Heart right ventricle (tissue), 16 donors: Measurements from ENCODE around the gene TPRG1L. TPM values are rescaled to one million over a fixed set of nuclear protein-coding genes. Genes with fewer than 3 reads are reported as not detected.
A peak's percentile ranks its signal among the peaks of the same experiment; 100 is the strongest.

Experiments used
- ATAC-seq, 8 donors: fragments of 200-7000 bp; cut with Tn5 transposase; one replicate each; pipeline ENCODE4 v1.9.1; 2020; ENCODE audit warnings: mild to moderate bottlenecking in 8 of 8, moderate library complexity in 8 of 8, moderate number of reproducible peaks in 1 of 8
- DNase-seq, 2 donors: peaks; one replicate each; pipeline ENCODE4 v3.0.0-alpha.2; 2020
- H3K27ac ChIP-seq, 10 donors: fragments of 200-600 bp; sonication (generic) in 2 of 10; one replicate each; pipeline versions ENCODE4 v1.5.0 to v1.8.0; 2020 to 2022; ENCODE audit warnings: mild to moderate bottlenecking in 3 of 10
- H3K27me3 ChIP-seq, 7 donors: fragments of 200-600 bp; one replicate each; pipeline ENCODE4 v1.8.0; 2021 to 2022; ENCODE audit warnings: mild to moderate bottlenecking in 2 of 7
- H3K36me3 ChIP-seq, 9 donors: fragments of 200-600 bp; sonication (generic) in 1 of 9; one replicate each; pipeline versions ENCODE4 v1.5.0 to v1.8.0; 2020 to 2022; ENCODE audit warnings: mild to moderate bottlenecking in 2 of 9
- H3K4me1 ChIP-seq, 9 donors: fragments of 200-600 bp; sonication (generic) in 1 of 9; one replicate each; pipeline versions ENCODE4 v1.5.0 to v1.8.0; 2020 to 2022; ENCODE audit warnings: mild to moderate bottlenecking in 4 of 9
- H3K4me3 ChIP-seq, 10 donors: fragments of 200-600 bp; sonication (generic) in 2 of 10; one replicate each; pipeline versions ENCODE4 v1.5.0 to v1.8.0; 2020 to 2022; ENCODE audit warnings: mild to moderate bottlenecking in 7 of 10, moderate library complexity in 2 of 10
- H3K9me3 ChIP-seq, 11 donors: fragments of 200-600 bp in 10 of 11; sonication (generic) in 2 of 11; one replicate each; pipeline versions ENCODE4 v1.5.0 to v1.8.0; 2013 to 2022; ENCODE audit warnings: mild to moderate bottlenecking in 2 of 11, control low read depth in 1 of 11, moderate library complexity in 1 of 11
- CTCF ChIP-seq, 9 donors: fragments of 200-600 bp; sonication (generic) in 2 of 9; IDR thresholded peaks; one replicate each; pipeline versions ENCODE4 v1.5.0 to v1.8.0; 2021 to 2022; ENCODE audit warnings: antibody characterized with exemption in 9 of 9, mild to moderate bottlenecking in 5 of 9, moderate library complexity in 1 of 9
- WGBS, 2 donors: extraction: QIAGEN DNeasy Blood & Tissue Kit; methylation state at CpG; one replicate each; pipeline ENCODE4 v1.1.7; 2013; ENCODE audit warnings: inconsistent platforms in 1 of 2; 5-methylcytosine and 5-hydroxymethylcytosine counted together
- intact Hi-C, 10 donors: fragments of 100-400 bp; cut with DNase I; formaldehyde crosslinking; loops; one replicate each; pipeline versions ENCODE4 v1.11.1 to v1.14.2; 2022
- polyA plus RNA-seq, 2 donors: library from polyadenylated mRNA; stranded (reverse); fragments of 200-250 nt; gene quantifications; one replicate each; pipeline ENCODE4 v1.2.3, GENCODE V29; 2013
- total RNA-seq, 10 donors: library from RNA; stranded (reverse); fragmentation: NEBNext Ultra II Directional in 3 of 10; extraction: Animal tissue kit (Norgen Biotek cat#: 25700) in 3 of 10; gene quantifications; one replicate each; pipeline versions ENCODE4 v1.2.1 to v1.2.4, GENCODE V29; 2021 to 2023
- donor health status: Arrhythmogenic right ventricular cardiomyopathy.
- donor health status: ischemic (EF 13 %, LVEDD 7.1; RV severe dilation, severe dysfunction).
- donor health status: healthy with polysubstance abuse.
- donor health status: DM: no; HTN: yes; CAD: no.
- donor health status: DM: no; HTN: no; CAD: no.
- donor health status: ischemic (EF 25% LVEDD 6.9; RV normal size, moderate dysfunction).
- donor health status: ischemic (EF 25% LVEDD 5.7; RV mildly dilated, moderate dysfunction).
- donor health status: healthy.
- donor health status: DM: yes; HTN: yes; CAD: no.
- donor health status: Ischemic cardiomyopathy.
- donor health status: ischemic (EF 35%, LVEDD 5.7; RV mildly dilated, moderate dysfunction).
- donor health status: nonischemic (EF 11% LVEDD 7.7; RV severe dilation, severe dysfunction).
- donor health status: DM: yes; HTN: yes; CAD: no.
- donor health status: PGD.
- donor health status: ischemic (EF 29% LVEDD 5.4; RV normal size, mild dysfunction).
- donor health status: nonischemic (EF 23%, LVEDD 6.1; RV moderate dilation, normal function).

TPRG1L gene
- total and polyA plus RNA-seq, 12 donors: 15.1 to 60.7 (median 49.0) TPM

GRCh38 chr1:3663999-3664699, 39.3 kb downstream of the TPRG1L start:
- Histone ChIP-seq H3K4me1 (peaks cover 0 to 9% (median 7%) of the 10 kb centered on the region in 9 donors), H3K4me3 (no peak overlapping the region), H3K9me3 (no peaks in the 10 kb centered on the region), H3K36me3 (no peaks in the 10 kb centered on the region), H3K27ac (no peak overlapping the region), H3K27me3 (peaks cover 0 to 4% (median 0%) of the 10 kb centered on the region in 7 donors)
- ATAC-seq (no peak), DNase-seq (no peak)
- 74 to 79% methylated on average over 14 of the region's 14 CpGs for WGBS, 2 donors
- TF ChIP-seq CTCF (IDR thresholded peaks at IDR 0.05): no peak
- intact Hi-C loops: no loop called here

- Histone ChIP-seq H3K36me3 (no peaks in the 10 kb centered on the region), H3K4me1 (peaks cover 0 to 15% (median 12%) of the 10 kb centered on the region in 9 donors), H3K27me3 (peaks cover 0 to 4% (median 0%) of the 10 kb centered on the region in 7 donors), H3K27ac (no peak overlapping the region), H3K9me3 (no peaks in the 10 kb centered on the region), H3K4me3 (no peak overlapping the region)
- DNase-seq (no peak), ATAC-seq (no peak)
- intact Hi-C loops: no loop called here
- 89 to 90% methylated on average over 14 of the region's 14 CpGs for WGBS, 2 donors
- no peak for TF ChIP-seq CTCF (IDR thresholded peaks at IDR 0.05)
Observed at GRCh38 chr1:3664700-3665375, 40.0 kb downstream of the TPRG1L start.

- no peak for ATAC-seq
- no peak overlapping the region for H3K4me3 ChIP-seq
- H3K9me3 ChIP-seq: no peaks in the 10 kb centered on the region
- intact Hi-C loops: no loop called here
- no peaks in the 10 kb centered on the region for H3K36me3 ChIP-seq
- WGBS, 2 donors: 67 to 76% methylated on average over 8 of the region's 8 CpGs
- peaks cover 0 to 24% (median 3%) of the 10 kb centered on the region in 7 donors for H3K27me3 ChIP-seq
- no peak for TF ChIP-seq CTCF (IDR thresholded peaks at IDR 0.05)
- DNase-seq: no peak
- H3K27ac ChIP-seq: no peak overlapping the region
- peaks cover 0 to 17% (median 12%) of the 10 kb centered on the region in 9 donors for H3K4me1 ChIP-seq
Observed at GRCh38 chr1:3668148-3668547, 43.3 kb downstream of the TPRG1L start.

GRCh38 chr1:3668585-3669300, 43.9 kb downstream of the TPRG1L start:
- TF ChIP-seq CTCF (IDR thresholded peaks at IDR 0.05): no peak
- intact Hi-C loops: no loop called here
- Histone ChIP-seq H3K4me3 (peak overlapping the region in 5 of 10 donors; percentile 3 to 32 (median 26)), H3K4me1 (peaks cover 0 to 17% (median 12%) of the 10 kb centered on the region in 9 donors), H3K27ac (peak overlapping the region in 3 of 10 donors; percentile 26 to 52 (median 51)), H3K9me3 (no peaks in the 10 kb centered on the region), H3K36me3 (no peaks in the 10 kb centered on the region), H3K27me3 (peaks cover 0 to 24% (median 3%) of the 10 kb centered on the region in 7 donors)
- DNase-seq (peak; percentile 73 to 81), ATAC-seq (peak; percentile 84 to 95 (median 92))
- WGBS, 2 donors: 27 to 31% methylated on average over 29 to 30 of the region's 30 CpGs
